Femur (tissue), 1 donor: Measurements from ENCODE around the gene APH1A.
A peak's percentile ranks its signal among the peaks of the same experiment; 100 is the strongest.
"Not testable (repeated sequence)": the region's sequence is repeated elsewhere in the genome, so short reads cannot be mapped to it uniquely, and the experiment has no call there.

ENCODE experiments used
- DNase-seq: peaks from one replicate; pipeline ENCODE4 v3.0.0-alpha.2; 2017

APH1A gene

DNA sequence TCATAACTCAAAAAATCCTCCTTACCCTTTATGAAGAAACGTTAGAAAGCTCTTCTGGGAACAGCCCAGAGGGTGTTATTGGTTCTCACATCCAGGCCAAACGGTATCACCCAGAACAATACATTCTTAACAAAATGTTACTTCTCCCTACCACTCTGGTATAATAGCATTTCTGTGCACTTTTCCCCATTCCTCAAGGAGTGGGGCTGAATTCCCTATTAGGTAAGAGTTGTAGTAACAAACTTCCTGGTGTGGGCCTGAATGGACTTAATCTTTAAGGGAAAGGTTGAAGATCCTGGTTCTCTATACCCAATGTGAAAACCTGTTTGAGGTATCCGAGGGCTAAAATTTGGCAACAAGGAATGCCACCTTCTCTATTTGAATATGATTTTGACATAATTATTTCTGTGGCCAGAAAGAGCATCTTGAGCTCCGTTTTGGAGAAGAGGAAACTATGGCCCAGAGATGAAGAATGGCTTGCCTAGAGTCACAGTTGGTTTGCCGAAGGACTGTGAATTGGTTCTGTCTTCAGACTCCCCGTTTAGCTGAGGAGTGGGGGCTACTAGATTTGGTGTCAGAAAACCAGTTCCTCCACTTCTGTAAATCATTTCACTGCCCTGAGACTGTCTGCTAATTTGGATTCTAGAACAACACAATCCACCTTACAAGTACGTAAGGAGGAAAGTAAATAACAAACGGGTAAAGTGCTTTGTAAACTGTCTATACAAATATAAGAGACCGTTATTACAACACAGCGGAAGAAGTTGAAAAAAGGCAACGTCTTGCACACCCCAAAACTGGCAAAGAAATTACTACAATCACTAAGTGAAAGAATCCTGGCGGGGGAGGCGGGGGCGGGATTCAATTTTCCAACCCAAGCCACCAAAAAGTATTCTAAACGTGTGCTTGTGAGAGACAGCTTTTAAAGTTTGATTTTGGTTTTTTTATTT lies 35.2 kb downstream of the APH1A start:
- peak; percentile 42 for DNase-seq

- DNase-seq = not testable (repeated sequence)
These were observed 35.9 kb downstream of the APH1A start for GRCh38 chr1:150232921-150233320.

- not testable (repeated sequence) for DNase-seq
These were observed 40.6 kb downstream of the APH1A start for GRCh38 chr1:150228246-150228645.

DNA sequence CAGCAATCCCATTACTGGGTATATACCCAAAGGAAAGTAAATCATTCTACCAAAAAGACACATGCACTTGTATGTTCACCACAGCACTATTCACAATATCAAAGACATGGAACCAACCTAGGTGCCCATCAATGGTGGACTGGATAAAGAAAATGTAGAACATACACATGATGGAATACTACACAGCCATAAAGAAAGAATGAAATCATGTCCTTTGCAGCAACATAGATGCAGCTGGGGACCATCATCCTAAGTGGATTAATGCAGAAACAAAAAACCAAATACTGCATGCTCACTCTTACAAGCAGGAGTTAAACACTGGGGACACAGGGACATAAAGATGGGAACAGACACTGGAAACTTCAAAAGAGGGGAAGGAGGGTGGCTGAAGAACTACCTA lies 41.6 kb downstream of the APH1A start:
- DNase-seq = no peak

DNA sequence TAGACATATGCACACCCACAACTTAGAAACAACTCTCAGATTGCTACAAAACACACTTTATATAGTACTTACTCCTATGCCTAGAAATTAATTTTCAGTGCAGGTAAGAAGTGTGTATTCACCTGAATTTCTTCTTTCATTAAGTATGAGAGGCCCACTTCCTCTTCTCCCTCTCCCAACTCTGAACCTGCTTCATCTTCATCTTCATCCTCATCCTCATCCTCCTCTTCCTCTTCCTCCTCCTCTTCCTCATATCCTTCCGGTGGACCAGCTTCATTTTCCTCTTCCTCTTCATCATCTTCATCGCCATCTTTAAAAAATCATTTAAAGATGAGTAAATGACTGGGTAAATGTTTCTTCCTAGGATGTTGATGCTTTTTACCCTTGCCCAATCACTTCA lies 42.3 kb downstream of the APH1A start:
- no peak for DNase-seq

- DNase-seq = no peak
These were observed 43.3 kb downstream of the APH1A start for GRCh38 chr1:150225546-150225945.

GRCh38 chr1:150224983-150225382 lies 43.8 kb downstream of the APH1A start:
- DNase-seq = no peak

DNA sequence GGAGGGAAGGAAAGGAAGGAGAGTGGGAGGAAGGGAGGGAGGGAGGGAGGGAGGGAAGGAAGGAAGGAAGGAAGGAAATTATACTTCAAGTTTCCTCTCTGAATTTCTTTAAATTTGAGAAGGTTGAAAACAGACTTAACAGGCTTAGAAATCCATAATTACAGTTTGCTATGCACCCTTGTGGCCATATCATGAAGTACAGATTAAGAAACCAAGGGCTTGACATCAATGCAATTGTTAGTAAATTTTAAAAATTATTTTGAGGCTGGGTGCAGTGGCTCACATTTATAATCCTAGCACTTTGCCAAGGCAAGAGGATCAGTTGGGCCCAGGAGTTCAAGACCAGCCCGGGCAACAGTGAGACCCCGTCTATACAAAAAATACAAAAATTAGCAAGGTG lies 47.3 kb downstream of the APH1A start:
- no peak for DNase-seq

DNA sequence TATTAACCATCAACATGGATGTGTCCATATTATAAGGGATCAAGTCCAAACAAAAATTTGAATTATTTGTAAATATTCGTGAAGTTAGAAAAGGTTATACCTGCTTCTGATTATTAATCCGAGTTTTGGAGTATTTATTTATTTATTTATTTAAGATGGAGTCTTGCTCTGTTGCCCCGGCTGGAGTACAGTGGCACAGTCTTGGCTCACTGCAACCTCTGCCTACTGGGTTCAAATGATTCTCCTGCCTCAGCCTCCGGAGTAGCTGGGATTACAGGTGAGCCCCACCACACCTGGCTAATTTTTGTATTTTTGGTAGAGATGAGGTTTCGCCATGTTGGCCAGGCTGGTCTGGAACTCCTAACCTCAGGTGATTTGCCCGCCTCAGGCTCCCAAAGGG lies 53.0 kb downstream of the APH1A start:
- not testable (repeated sequence) for DNase-seq
